Endothelial cell of umbilical vein (primary cell): Measurements from ENCODE around the gene TDRD7. TPM values are rescaled to one million over a fixed set of nuclear protein-coding genes. Genes with fewer than 3 reads are reported as not detected.

Source experiments
- BruUV-seq: library from RNA; stranded (reverse); fragments of 400-500 nt; replicated peaks from 2 replicates; lab custom pipeline; 2021; lab: Mats Ljungman, UMichigan
- CTCF ChIA-PET: fragments of 300-600, 350-600 bp; sonication (Branson Sonifier 250); formaldehyde crosslinking; loops from one replicate; lab custom pipeline; 2021; ENCODE audit warnings: antibody characterized with exemption, inconsistent platforms; lab: Charles Lee
- POLR2A ChIA-PET: fragments of 300-600, 350-600 bp; sonication (Branson Sonifier 250); formaldehyde crosslinking; loops from one replicate; lab custom pipeline; 2021; ENCODE audit warnings: antibody characterized with exemption, inconsistent platforms; lab: Charles Lee
- DNase-seq: peaks from one replicate; pipeline ENCODE4 v3.0.0-alpha.2; 2011; ENCODE audit warnings: low read depth, low spot score
- FAIRE-seq: peaks from 2 replicates; lab custom pipeline; 2011; peaks lifted over from hg19 to GRCh38; lab: Jason Lieb, UNC
- H2AFZ ChIP-seq: 2 replicates; pipeline ENCODE4 v1.6.0; 2012; ENCODE audit warnings: low read depth, low read length, control low read depth, inconsistent platforms
- H3K27ac ChIP-seq: 2 replicates; pipeline ENCODE4 v1.5.1; 2011; ENCODE audit warnings: low read depth, mild to moderate bottlenecking, control low read depth, low read length, moderate library complexity; ENCODE audit not compliant: insufficient read depth
- H3K27me3 ChIP-seq, 2 experiments: 2 replicates each; pipeline versions ENCODE4 v1.6.0 to v1.6.1; 2011; ENCODE audit warnings: low read length in 2 of 2, mixed read lengths in 1 of 2; ENCODE audit not compliant: control insufficient read depth in 2 of 2, insufficient read depth in 2 of 2
- H3K36me3 ChIP-seq, 2 experiments: 2 replicates in 1 of 2; 3 replicates in 1 of 2; pipeline ENCODE4 v1.5.1; 2011; ENCODE audit warnings: low read length in 2 of 2, mild to moderate bottlenecking in 1 of 2, moderate library complexity in 1 of 2; ENCODE audit not compliant: control insufficient read depth in 2 of 2, insufficient read depth in 2 of 2; ENCODE audit errors: extremely low read depth in 1 of 2
- H3K4me1 ChIP-seq: 3 replicates; pipeline ENCODE4 v1.5.1; 2011; ENCODE audit warnings: mild to moderate bottlenecking, low read length; ENCODE audit not compliant: control insufficient read depth, insufficient read depth; ENCODE audit errors: extremely low read depth
- H3K4me2 ChIP-seq: 2 replicates; pipeline ENCODE4 v1.6.1; 2011; ENCODE audit warnings: low read length, control low read depth, mixed read lengths; ENCODE audit not compliant: insufficient read depth
- H3K4me3 ChIP-seq, 3 experiments: fragments of 200-600 bp in 1 of 3; sonication (generic), shearing (Covaris generic) in 1 of 3; replicated peaks in 1 of 3; 2 replicates each; pipeline ENCODE4 v1.5.1; 2011 to 2016; ENCODE audit warnings: control low read depth in 3 of 3, low read length in 3 of 3, mild to moderate bottlenecking in 2 of 3, inconsistent platforms in 1 of 3, low read depth in 1 of 3, moderate library complexity in 1 of 3; ENCODE audit not compliant: insufficient read depth in 1 of 3
- H3K79me2 ChIP-seq: 2 replicates; pipeline ENCODE4 v1.6.0; 2012; ENCODE audit warnings: low read length, inconsistent platforms; ENCODE audit not compliant: control insufficient read depth, insufficient read depth
- H3K9ac ChIP-seq: replicated peaks from 2 replicates; pipeline ENCODE3; 2011; ENCODE audit warnings: low read length, control low read depth; ENCODE audit not compliant: insufficient read depth; ENCODE audit errors: extremely low read depth
- H3K9me1 ChIP-seq: replicated peaks from 3 replicates; pipeline ENCODE4 v1.6.0; 2011; ENCODE audit warnings: mild to moderate bottlenecking, low read length; ENCODE audit not compliant: control insufficient read depth, insufficient read depth; ENCODE audit errors: extremely low read depth
- H3K9me3 ChIP-seq: replicated peaks from 2 replicates; pipeline ENCODE4 v1.5.1; 2012; ENCODE audit warnings: low read length, inconsistent platforms; ENCODE audit not compliant: control insufficient read depth, insufficient read depth
- H4K20me1 ChIP-seq: replicated peaks from 2 replicates; pipeline ENCODE3; 2011; ENCODE audit warnings: mild to moderate bottlenecking, low read length; ENCODE audit not compliant: control insufficient read depth, insufficient read depth; ENCODE audit errors: extremely low read depth
- CTCF ChIP-seq, 2 donors: IDR thresholded peaks; 1 replicate in 1 of 2; 2 replicates in 1 of 2; pipeline ENCODE4 v1.5.1; 2011; ENCODE audit warnings: low read length in 2 of 2, mild to moderate bottlenecking in 2 of 2, moderate library complexity in 2 of 2, control low read depth in 1 of 2, inconsistent platforms in 1 of 2, low read depth in 1 of 2; ENCODE audit not compliant: insufficient read depth in 1 of 2; ENCODE audit errors: extremely low read depth in 1 of 2
- JUN ChIP-seq: IDR thresholded peaks from 2 replicates; pipeline ENCODE4 v1.6.1; 2011; ENCODE audit warnings: borderline replicate concordance, low read depth; ENCODE audit not compliant: insufficient read length, insufficient read depth
- POLR2A ChIP-seq: IDR thresholded peaks from 2 replicates; pipeline ENCODE4 v1.6.1; 2012; ENCODE audit warnings: low read depth, mild to moderate bottlenecking, control low read depth, low read length
- POLR2AphosphoS5 ChIP-seq: IDR thresholded peaks from 2 replicates; pipeline ENCODE4 v1.6.1; 2012; ENCODE audit warnings: low read depth, mild to moderate bottlenecking, control low read depth, low read length, moderate library complexity; ENCODE audit not compliant: insufficient read depth
- dilution Hi-C: fragments of 300-500 bp; cut with MboI; formaldehyde crosslinking; loops from one replicate; pipeline ENCODE4 v1.15.0; 2019; ENCODE audit warnings: low sequenced_read_pairs; ENCODE audit not compliant: extremely low pct_ligation_motif_present
- intact Hi-C: fragments of 100-400 bp; cut with micrococcal nuclease; formaldehyde crosslinking; loops from one replicate; pipeline ENCODE4 v1.10.0; 2022
- polyA plus RNA-seq, 4 experiments: library from polyadenylated mRNA; depleted of rRNA in 3 of 4; stranded (reverse) in 3 of 4; unstranded in 1 of 4; fragments of >200 nt; gene quantifications; 2 replicates each; pipeline versions ENCODE4 v1.2.1 to v1.2.3, GENCODE V29; 2011 to 2012; ENCODE audit warnings: missing spikeins in 1 of 4
- total RNA-seq: library from RNA; stranded (reverse); gene quantifications from 2 replicates; pipeline ENCODE4 v1.2.3, GENCODE V29; 2021

Gene TDRD7
- total and polyA plus RNA-seq, 2 donors (not counting 3 experiments of a cell fraction or from before 2014, with no cell fraction given), result 4.9 to 11.5 TPM

GRCh38 chr9:97372580-97372979, 39.3 kb upstream of the TDRD7 start:
- Histone ChIP-seq H3K36me3 (no peaks in the 10 kb centered on the region), H2AFZ (no peak overlapping the region), H3K9ac (no peak overlapping the region), H3K9me1 (no peaks in the 10 kb centered on the region), H3K4me1 (no peaks in the 10 kb centered on the region), H3K79me2 (no peaks in the 10 kb centered on the region), H3K27me3 (no peaks in the 10 kb centered on the region), H3K9me3 (no peaks in the 10 kb centered on the region), H3K4me3 (no peak overlapping the region), H3K4me2 (no peak overlapping the region), H4K20me1 (no peaks in the 10 kb centered on the region), H3K27ac (no peak overlapping the region)
- TF ChIP-seq POLR2A, result no peak
- no peak for TF ChIP-seq JUN
- no peak for TF ChIP-seq CTCF (IDR thresholded peaks at IDR 0.05; ENCODE audit: extremely low read depth in 1 of 2, insufficient read depth in 1 of 2, low read depth in 1 of 2, low read length in 2 of 2)
- FAIRE-seq (no peak), DNase-seq (no peak)
- dilution Hi-C loops, result no loop called here
- intact Hi-C loops, result no loop called here
- no TSS peak for BruUV-seq
- POLR2A ChIA-PET, result no interaction called here
- CTCF ChIA-PET, result no interaction called here

GRCh38 chr9:97373331-97373730, 38.6 kb upstream of the TDRD7 start:
- DNase-seq (no peak), FAIRE-seq (no peak)
- Histone ChIP-seq H3K4me3 (no peak overlapping the region), H3K4me1 (no peaks in the 10 kb centered on the region), H3K9me3 (no peaks in the 10 kb centered on the region), H3K27ac (no peak overlapping the region), H3K9me1 (no peaks in the 10 kb centered on the region), H4K20me1 (no peaks in the 10 kb centered on the region), H2AFZ (no peak overlapping the region), H3K9ac (no peak overlapping the region), H3K36me3 (no peaks in the 10 kb centered on the region), H3K79me2 (no peaks in the 10 kb centered on the region), H3K27me3 (no peaks in the 10 kb centered on the region), H3K4me2 (no peak overlapping the region)
- no TSS peak for BruUV-seq
- intact Hi-C loops (no loop called here), dilution Hi-C loops (no loop called here)
- ChIA-PET POLR2A (no interaction called here), CTCF (no interaction called here)
- no peak for TF ChIP-seq POLR2AphosphoS5
